GM21360 (cell line): ENCODE measurements around the gene TAF3.
"Not testable (repeated sequence)": the region's sequence is repeated elsewhere in the genome, so short reads cannot be mapped to it uniquely, and the experiment has no call there.

Experiments
- ATAC-seq: cut with Tn5 transposase; IDR thresholded peaks from one replicate; pipeline ENCODE4 v1.9.1; 2021; ENCODE audit warnings: mild to moderate bottlenecking, moderate library complexity; ENCODE audit not compliant: unreplicated experiment

The TAF3 gene

DNA sequence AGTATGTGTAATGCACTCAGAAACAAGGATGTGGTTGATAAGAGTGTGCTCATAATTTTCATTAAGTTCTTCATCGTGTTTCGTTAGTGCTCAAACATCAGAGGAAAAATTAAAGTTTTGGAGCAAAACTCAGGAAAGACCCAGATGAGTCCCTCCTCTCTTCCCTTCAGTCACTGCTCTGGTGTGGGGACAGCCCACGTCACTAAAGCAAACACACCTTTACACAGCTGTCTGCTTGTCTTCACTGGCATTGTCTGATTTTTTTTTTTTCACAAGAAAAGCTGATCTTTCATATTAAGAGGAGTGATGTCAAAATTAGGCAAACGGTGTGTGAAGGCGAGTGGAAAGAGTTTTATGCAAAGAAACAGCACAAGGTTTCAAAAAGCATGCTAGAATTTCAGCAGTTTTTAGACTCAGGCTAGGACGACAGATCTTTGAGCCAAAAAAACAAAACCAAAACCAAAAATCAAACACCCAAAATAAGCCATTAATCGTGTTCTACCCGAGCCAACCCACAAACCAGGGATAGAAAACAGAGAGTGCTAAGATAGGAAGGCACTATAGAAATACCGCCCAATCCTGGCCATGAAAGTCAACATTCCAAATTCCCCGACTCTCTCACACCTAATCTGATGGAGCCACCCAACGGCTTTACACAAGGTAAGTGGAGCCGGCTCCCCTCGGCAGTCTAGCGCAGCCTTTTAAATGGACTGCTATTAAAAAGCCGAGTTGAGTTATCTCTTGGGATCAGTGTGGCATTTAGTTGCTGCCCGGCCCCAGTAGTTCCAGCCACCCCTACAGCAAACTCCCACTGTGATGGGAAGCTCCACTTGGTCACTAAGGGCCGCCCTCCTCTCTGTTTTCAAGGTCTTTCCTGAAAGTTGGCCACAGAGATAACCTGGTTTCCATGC, 208.3 kb downstream of the TAF3 start:
- no peak for ATAC-seq

GRCh38 chr10:8031211-8031610, 212.9 kb downstream of the TAF3 start:
- not testable (repeated sequence) for ATAC-seq

- ATAC-seq = no peak
Measured at GRCh38 chr10:8032558-8032957, 214.3 kb downstream of the TAF3 start.

DNA sequence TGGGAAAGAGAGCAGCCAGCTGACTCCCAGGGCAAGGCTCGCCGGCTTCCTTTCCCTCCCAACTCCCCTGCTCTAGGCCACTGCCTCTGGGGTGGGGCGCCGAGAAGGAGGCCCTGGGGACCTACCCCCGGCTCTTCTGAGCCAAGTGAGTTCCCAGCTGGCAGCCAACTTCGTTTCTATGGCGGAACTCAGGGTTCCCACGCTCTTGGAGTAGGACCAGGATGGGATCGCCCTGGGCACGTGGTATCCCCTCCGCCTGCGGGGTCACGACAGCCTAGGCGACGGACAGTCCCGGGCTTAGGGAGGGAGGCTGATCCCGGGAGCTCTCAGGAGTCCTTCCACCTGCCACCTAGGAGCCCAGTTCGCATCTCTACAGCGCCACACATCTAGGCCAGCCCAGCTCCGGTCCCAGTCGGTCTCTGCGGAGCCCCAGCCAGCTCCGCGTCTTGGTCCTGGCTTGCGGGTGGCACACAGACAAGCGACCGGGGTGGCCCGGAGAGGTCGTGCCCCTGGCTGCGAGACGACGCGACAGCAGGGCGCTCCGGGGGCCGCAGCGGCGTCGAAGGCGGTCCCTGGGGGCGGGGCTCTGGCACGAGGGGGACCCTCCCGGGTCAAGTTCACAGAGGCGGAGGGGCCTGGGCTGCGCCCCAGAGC, 215.6 kb downstream of the TAF3 start:
- ATAC-seq = no peak

DNA sequence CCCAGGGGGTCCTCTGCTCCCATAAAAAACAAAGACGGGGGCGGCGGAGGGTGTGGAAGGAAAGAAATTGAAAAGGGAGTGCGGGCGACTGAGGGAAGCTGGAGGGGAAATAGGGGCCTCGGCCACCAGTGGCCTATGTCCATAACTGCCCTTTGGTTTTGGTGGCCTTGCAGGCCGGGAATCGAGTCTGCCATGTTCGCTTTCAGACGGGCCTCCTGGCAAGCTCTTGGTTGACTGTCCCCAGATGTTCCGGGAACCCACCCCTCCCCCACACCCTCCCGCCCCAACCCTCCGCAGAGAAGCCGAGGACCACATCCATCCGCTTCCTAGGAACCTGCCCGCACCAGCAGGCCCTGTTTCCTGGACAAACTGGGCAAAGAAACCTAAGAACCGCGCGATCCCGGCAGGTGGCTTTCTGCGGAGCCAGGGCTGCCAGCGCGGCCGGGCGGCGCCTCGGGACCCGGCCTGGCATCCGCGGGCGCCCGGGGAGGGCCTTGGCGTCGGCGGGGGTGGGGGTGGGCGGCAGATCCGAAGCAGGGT, 216.2 kb downstream of the TAF3 start:
- no peak for ATAC-seq

GRCh38 chr10:8035006-8035640, 216.8 kb downstream of the TAF3 start:
- no peak for ATAC-seq

DNA sequence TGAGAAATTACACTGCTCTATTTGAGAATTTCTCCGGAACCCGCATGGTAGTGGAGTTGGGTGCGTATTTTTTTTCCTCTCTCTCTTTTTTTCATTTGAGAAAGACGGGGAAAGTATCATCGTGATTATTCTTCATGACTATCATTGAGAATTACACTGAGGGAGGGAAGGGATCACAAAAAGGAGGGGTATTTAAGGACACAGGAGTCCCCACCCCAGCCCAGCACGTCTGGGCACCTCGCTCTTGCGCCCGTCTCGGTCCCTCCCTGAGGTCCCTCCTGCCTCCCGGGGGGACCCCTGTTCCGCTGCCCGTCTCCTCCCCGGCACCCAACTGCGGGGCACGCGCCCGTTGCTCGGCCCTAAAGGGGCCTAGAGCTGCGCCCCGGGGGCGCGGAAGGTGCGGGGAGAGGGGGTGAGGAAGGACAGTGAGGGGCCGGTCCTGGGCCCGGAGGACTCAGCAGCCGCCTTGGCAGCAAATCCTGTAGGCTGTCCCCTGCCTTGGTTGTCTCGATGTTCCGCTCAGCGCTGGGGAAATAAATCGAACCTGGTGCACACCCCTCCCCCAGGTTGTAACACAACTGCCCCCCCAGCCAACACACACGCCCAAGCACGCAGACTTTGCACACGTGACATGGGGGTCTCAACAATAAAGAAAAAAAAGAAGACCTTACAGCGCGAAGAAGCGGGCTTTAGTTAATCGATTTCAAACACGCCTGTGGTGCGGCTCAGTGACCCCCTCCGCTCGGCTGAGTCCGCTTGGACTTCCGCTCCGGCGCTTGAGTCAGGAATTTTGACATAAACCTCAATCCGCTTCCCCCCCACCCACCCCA, 217.6 kb downstream of the TAF3 start:
- no peak for ATAC-seq

GRCh38 chr10:8036506-8037198, 218.3 kb downstream of the TAF3 start:
- ATAC-seq = no peak

- no peak for ATAC-seq
Measured at GRCh38 chr10:8037199-8037801, 219.0 kb downstream of the TAF3 start.

DNA sequence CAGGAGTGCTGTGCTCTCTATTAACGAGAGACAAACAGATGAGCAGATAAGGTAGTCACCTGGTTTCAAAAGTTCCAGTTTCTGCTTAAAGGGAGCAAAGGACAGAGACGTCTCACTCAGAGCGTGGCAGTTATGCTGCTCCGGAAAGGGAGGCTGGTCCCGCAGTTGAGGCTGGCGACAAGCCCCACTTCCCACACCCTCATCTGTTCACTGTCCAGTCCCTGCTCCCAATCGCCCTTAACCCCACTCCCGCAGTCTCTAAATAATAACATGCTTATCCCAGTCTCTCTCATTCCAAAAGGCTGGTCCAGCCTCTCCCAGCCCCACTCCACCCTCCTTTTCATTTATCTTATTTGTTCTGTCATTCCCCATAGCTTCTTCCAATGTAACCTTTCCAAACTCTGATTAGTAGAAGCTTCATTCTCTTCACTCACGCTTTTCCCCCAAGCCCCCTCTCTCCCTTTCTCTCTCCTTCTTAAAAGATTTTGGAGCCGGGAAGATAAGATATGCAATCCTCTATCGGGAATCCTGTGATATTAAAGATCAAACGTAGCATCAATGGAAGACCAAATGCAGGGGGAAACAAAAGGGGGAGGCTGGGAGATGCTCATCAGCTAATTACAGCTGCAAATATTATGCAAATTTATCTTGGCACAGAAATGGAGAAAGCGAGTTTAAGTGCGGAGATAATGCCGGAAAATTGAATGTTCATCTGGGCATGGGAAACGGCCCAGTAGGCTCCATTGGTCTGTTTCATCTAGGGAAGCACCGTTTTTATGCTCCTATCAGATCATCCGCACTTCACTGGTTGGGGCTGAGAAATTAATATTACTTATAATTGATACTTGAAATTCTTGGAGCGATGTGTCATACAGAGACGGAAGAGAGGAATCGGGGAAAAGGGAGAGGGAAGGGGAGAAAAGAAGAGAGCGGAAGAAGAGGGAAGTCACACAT, 219.9 kb downstream of the TAF3 start:
- no peak for ATAC-seq

DNA sequence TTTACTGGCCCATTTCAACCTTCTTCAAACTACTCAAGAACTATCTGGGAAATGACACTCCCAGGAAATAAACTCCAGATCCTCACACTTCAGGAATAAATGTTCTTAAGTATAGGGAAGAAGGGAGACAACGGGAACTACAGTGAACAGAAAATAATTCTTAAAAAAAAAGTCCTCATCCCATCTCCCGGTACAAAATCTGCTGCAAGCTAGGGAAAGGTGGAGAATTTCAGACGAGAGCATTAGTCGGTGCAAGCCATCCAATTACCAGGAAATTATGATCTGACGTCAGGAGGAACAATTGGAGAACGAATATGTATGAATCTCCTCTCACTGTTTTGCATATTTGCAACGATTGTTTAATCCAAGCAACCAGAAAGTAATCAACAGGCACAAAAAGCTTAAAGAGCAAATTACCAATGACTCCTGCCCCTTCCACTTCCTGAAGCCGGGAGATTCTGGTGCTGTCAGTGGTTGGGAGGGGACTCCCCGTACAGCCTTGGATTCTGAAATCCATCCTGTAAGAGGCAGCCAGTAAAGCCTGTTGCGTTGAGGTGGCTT, 221.1 kb downstream of the TAF3 start:
- ATAC-seq = no peak

- no peak for ATAC-seq
Measured at GRCh38 chr10:8040651-8041050, 222.3 kb downstream of the TAF3 start.

GRCh38 chr10:8041284-8041991, 223.1 kb downstream of the TAF3 start:
- ATAC-seq = no peak

- ATAC-seq = no peak
Measured at GRCh38 chr10:8041992-8042720, 223.9 kb downstream of the TAF3 start.

- ATAC-seq = no peak
Measured at GRCh38 chr10:8042721-8043568, 224.6 kb downstream of the TAF3 start.
